DMS153 treated with DMSO at 0.1 percent for 48 hours (cell line): ENCODE data around the gene AIRE.
A peak's percentile ranks its signal among the peaks of the same experiment; 100 is the strongest.
"Not testable (repeated sequence)": the region's sequence is repeated elsewhere in the genome, so short reads cannot be mapped to it uniquely, and the experiment has no call there.

ENCODE experiments used
- DNase-seq: peaks from one replicate; lab custom pipeline; 2025; ENCODE audit not compliant: unreplicated experiment; lab: John Stamatoyannopoulos, UW

AIRE gene

DNA sequence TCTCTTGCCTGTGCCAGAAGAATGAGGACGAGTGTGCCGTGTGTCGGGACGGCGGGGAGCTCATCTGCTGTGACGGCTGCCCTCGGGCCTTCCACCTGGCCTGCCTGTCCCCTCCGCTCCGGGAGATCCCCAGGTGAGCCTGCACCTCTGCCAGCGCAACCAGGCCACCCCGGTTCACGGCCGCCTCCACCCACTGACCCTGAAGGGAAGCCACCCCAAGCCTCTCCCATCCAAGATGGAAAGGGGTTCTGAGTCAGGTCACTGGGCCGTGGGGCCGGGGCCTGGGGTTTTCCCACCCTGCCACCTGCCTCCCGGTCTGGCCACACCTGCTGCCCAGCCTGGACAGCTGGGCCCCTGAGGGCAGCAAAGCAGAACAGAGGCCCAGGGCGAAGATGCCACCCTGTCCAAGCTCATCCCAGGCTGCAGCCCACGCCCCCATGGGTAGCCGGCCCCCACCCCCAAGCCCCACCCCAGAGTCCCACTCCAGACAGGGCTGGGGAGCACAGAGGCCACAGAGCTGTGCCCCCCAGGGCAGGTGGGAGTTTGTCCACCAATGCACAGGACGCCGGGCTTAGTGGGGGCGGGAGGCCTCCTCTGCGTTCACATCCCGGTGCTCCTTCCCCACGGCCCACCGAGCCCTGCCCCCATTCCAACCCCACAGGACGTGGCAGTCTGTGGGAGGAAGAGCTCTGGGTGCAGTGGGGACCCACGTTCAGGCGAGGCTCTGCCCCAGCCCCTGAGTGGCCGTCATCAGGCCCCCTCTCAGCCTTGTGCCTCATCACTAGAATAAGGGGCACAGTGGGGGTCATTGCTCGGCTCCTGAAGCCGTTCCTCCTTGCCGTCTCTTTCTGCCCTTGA is 5.6 kb downstream of the AIRE start:
- no peak for DNase-seq

GRCh38 chr21:44291936-44292811 is 6.5 kb downstream of the AIRE start:
- DNase-seq, result no peak

GRCh38 chr21:44292812-44293195 is 7.1 kb downstream of the AIRE start:
- no peak for DNase-seq

DNA sequence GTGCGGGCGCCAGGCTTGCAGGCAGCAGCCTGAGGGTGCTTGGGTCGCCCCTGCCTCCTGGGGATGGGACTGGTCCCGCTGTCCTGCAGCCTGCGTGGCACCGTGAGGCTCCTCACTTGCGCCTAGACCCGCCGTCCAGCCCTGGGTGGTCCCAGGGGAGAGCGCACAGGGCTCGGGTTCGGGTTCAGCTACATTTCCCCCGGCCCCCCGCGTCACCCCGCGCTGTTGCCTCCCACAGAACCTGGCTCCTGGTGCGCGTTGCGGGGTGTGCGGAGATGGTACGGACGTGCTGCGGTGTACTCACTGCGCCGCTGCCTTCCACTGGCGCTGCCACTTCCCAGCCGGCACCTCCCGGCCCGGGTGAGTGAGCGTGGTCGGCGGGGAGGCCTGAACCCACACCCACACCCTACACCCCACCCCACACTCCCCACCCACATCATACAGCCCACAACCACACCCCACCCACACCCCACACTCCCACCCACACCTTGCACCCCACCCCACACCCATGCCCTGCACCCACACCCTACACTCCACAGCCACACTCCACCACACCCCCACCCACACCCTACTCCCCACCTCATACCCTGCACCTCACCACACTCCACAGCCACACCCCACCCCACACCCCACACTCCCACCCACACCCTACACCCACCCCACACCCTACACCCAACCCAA is 8.0 kb downstream of the AIRE start:
- no peak for DNase-seq

DNA sequence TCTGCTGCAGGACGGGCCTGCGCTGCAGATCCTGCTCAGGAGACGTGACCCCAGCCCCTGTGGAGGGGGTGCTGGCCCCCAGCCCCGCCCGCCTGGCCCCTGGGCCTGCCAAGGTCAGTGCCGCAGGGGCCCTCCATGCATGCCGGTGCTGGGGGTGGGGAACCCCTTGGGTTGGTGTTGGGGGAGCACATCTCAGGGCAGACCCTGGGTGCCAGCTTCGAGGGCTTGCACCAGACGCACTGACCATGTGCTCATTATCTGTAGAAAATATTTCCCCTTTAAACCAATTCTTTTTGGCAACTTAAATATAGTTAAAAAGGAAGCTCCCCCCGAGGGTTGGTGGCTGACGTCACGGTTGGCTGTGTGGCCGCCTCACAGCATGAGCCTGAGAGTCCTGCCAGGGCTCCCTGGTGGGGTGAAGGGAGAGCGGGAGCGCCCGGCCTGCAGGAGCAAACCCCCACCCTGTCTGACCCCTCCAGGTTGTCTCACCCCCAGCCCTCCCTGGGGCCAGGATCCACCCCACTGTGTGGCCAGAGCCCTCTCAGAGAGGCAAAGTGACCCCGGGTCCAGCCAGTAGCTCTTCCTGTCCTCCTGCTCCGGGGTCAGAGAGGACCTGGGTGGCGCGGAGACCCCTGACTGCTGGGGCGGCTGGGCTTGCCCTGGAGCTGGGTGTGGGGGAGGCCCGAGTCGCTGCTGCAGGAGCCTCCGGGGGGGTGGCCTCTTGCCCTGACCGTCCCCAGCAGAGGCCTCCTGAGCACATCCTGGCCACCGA is 8.9 kb downstream of the AIRE start:
- no peak for DNase-seq

DNA sequence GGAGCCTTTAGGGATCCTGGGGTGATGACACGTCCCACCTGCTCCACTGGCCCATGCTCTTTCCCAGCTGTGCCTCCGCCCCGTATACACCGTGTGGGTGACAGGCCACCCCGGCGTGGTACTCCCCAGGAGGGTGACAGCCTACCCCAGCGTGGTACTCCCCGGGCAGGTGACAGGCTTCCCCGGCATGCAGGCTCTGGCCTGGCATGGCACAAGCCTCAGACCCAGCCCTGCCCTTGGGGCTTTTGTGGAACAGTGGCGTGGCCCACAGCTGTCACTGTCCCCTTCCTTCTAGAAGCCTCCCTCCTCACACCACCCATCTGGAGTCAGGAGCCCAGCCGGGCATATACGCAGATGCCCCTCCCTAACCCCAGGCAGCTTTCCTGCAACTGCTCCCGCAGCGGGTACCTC is 9.5 kb downstream of the AIRE start:
- no peak for DNase-seq

DNA sequence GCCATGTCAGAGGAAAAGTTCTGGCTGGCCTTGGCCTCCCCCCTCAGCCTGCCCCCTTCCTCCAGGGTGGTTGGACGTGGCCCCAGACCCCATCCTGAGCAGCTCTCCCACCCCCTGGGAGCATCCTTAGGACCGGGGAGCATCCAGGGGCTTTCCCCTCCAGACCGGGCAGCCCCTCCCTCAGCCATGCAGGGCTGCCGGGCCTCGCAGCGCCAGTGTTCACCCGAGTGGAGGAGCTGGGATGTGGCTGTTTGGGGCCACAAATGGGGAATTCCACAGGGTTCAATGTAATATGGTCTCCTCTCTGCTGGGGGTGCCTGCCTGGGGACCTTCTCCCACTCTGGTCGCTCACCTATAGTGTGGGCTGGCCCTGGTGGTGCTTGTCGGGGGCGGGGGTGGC is 10.0 kb downstream of the AIRE start:
- no peak for DNase-seq

DNA sequence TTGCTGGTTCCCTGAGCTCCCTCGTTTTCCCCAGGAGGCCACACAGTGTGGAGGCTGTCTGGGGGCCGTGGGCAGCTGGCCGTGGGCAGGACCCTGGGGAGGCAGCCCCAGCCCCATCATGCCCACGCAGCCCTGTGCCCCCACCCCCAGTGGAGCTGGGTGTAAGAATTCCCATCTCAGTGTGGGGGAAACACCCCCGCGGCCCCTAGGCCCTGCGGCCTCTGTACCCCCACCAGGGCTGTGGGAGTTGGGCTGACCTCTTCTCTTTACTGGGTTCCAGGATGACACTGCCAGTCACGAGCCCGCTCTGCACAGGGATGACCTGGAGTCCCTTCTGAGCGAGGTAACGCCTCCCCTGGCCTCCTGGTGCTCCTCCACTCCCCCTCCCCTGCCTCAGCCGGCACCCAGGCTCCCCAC is 10.4 kb downstream of the AIRE start:
- DNase-seq, result no peak

- no peak for DNase-seq
Measured at GRCh38 chr21:44296916-44297315, 11.2 kb downstream of the AIRE start.

- peak; percentile 71 for DNase-seq
Measured at GRCh38 chr21:44297525-44298290, 12.0 kb downstream of the AIRE start.

GRCh38 chr21:44298301-44298700 is 12.6 kb downstream of the AIRE start:
- DNase-seq, result no peak

DNA sequence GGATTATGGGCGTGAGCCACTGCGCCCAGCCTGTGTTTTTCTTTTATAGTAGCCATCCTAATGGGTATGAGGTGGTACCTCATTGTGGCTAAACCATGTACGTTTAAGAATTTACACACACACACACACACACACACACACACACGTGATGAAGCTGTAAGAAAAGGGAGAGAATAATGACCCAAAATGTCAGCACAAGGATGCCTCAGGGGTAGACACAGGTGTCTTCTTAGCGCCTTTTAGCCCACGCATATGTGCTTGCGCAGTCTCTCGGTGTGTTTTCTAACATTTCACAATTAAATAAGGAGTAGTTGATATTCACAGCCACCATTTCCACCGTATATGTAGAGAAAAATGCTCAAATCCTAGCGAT is 13.4 kb downstream of the AIRE start:
- DNase-seq, result no peak

DNA sequence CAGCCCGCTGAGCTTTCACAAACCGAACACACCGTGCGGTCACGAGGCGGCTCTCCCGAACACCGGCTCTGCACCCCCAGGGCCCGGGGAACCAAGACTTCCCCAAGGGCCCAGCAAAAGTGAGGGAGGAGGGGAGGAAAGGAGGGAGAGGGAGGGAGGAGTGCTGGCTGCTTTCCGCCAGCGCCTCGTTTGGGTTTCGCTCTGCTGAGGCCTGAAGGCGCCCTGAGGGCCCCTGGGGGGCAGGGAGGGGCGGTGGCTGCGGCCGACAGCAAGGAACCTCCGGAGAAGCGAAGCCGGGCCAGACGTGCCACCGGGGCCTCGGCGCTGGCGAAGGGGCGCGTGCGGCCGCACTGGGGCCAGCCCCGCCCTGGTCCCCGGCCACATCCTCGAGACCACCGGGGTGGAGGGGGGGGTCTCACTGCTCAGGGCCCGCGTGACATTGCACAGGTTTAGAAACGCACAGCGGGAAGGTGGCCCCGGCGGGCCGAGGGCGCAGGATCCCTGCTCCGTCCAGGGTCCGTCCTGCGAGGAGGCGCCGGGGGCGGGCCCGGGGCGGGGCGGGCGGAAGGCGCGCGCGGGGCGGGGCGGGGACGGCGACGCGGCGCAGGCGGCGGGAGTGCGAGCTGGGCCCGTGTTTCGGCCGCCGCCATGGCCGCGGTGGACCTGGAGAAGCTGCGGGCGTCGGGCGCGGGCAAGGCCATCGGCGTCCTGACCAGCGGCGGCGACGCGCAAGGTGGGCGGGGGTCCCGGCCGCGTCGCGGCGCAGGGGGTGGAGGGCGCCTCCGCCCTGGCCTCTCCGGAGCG is 14.0 kb downstream of the AIRE start, which contains the start of gene PFKL:
PFKL (plus strand) TSS at position 596 of the 804 bp plus-strand sequence; CDS start at position 649, 53 bp downstream.
- no peak for DNase-seq

- no peak for DNase-seq
Measured at GRCh38 chr21:44300262-44300959, 14.7 kb downstream of the AIRE start.

GRCh38 chr21:44301141-44301540 is 15.5 kb downstream of the AIRE start:
- DNase-seq, result no peak

- no peak for DNase-seq
Measured at GRCh38 chr21:44301961-44302406, 16.3 kb downstream of the AIRE start.

DNA sequence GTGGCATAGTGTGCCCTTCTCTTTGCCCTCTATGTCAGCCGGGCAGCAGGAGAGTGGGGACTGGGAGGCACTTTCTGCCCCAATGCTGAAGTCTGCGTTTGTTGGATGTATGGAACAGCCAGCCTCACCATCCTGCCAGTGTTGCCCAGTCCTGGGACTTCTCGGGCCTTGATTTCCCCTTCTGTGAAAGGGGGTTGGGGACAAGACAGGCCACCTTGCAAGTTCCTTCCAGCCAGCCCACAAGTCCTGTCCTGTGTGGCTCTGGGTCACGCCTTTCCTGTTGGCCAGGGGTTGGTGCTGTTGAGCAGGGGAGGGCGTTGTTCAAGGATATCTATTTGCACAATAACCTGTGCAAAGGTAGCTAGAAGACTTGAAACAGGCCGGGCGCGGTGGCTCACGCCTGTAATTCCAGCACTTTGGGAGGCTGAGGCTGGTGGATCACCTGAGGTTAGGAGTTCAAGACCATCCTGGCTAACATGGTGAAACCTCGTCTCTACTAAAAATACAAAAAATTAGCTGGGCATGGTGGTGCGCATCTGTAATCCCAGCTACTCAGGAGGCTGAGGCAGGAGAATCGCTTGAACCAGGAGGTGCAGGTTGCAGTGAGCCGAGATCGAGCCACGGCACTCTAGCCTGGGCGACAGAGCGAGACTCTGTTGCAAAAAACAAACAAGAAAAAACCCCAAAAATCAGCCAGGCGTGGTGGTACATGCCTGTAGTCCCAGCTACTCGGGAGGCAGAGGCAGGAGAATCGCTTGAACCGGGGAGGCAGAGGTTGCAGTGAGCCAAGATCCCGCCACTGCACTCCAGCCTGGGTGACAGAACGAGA is 17.1 kb downstream of the AIRE start:
- DNase-seq, result not testable (repeated sequence)
